Measurements from ENCODE around the gene GABRA5.

The GABRA5 gene

GRCh38 chr15:26983822-26984221 is 117.0 kb downstream of the GABRA5 start:
- no peaks in the 10 kb centered on the region for H3K36me3 ChIP-seq (replicated peaks; ENCODE audit: low read depth, low read length)
- H3K79me2 ChIP-seq (ENCODE audit: low read length), result no peaks in the 10 kb centered on the region
- TF ChIP-seq EZH2phosphoT487 (IDR thresholded peaks at IDR 0.05; ENCODE audit: low read depth) (no peak), CTCF (IDR thresholded peaks at IDR 0.05; ENCODE audit: low read depth, low read length) (0 out of 2 replicates have a peak, but pooled peaks have one; percentile 8)
- H4K20me1 ChIP-seq (ENCODE audit: insufficient read depth, low read length), result no peaks in the 10 kb centered on the region
- no peak overlapping the region for H3K9ac ChIP-seq (ENCODE audit: low read length)
- H3K4me1 ChIP-seq (ENCODE audit: low read length), result no peaks in the 10 kb centered on the region
- H3K9me3 ChIP-seq (ENCODE audit: insufficient read depth, low read length), result no peaks in the 10 kb centered on the region
- no peak overlapping the region for H3K27ac ChIP-seq (ENCODE audit: low read length)
- H2AFZ ChIP-seq (ENCODE audit: low read depth, low read length), result no peak overlapping the region
- no peaks in the 10 kb centered on the region for H3K27me3 ChIP-seq (ENCODE audit: low read depth, low read length)
- H3K4me3 ChIP-seq (ENCODE audit: low read length), result no peak overlapping the region
- no peak overlapping the region for H3K4me2 ChIP-seq (ENCODE audit: low read length)

GRCh38 chr15:26985050-26985449 is 118.2 kb downstream of the GABRA5 start:
- Histone ChIP-seq H3K4me1 (ENCODE audit: low read length) (no peaks in the 10 kb centered on the region), H3K79me2 (ENCODE audit: low read length) (no peaks in the 10 kb centered on the region), H3K9me3 (ENCODE audit: insufficient read depth, low read length) (no peaks in the 10 kb centered on the region), H3K4me3 (ENCODE audit: low read length) (no peak overlapping the region), H3K27me3 (ENCODE audit: low read depth, low read length) (no peaks in the 10 kb centered on the region), H3K36me3 (replicated peaks; ENCODE audit: low read depth, low read length) (no peaks in the 10 kb centered on the region), H4K20me1 (ENCODE audit: insufficient read depth, low read length) (no peaks in the 10 kb centered on the region), H3K9ac (ENCODE audit: low read length) (no peak overlapping the region), H2AFZ (ENCODE audit: low read depth, low read length) (no peak overlapping the region), H3K4me2 (ENCODE audit: low read length) (no peak overlapping the region), H3K27ac (ENCODE audit: low read length) (no peak overlapping the region)
- TF ChIP-seq CTCF (IDR thresholded peaks at IDR 0.05; ENCODE audit: low read depth, low read length) (no peak), EZH2phosphoT487 (IDR thresholded peaks at IDR 0.05; ENCODE audit: low read depth) (no peak)

- no peaks in the 10 kb centered on the region for H3K27me3 ChIP-seq (ENCODE audit: low read depth, low read length)
- H4K20me1 ChIP-seq (ENCODE audit: insufficient read depth, low read length), result no peaks in the 10 kb centered on the region
- no peaks in the 10 kb centered on the region for H3K36me3 ChIP-seq (replicated peaks; ENCODE audit: low read depth, low read length)
- H3K27ac ChIP-seq (ENCODE audit: low read length), result no peak overlapping the region
- no peaks in the 10 kb centered on the region for H3K79me2 ChIP-seq (ENCODE audit: low read length)
- H3K9ac ChIP-seq (ENCODE audit: low read length), result no peak overlapping the region
- no peak overlapping the region for H3K4me2 ChIP-seq (ENCODE audit: low read length)
- H2AFZ ChIP-seq (ENCODE audit: low read depth, low read length), result no peak overlapping the region
- no peaks in the 10 kb centered on the region for H3K9me3 ChIP-seq (ENCODE audit: insufficient read depth, low read length)
- TF ChIP-seq EZH2phosphoT487 (IDR thresholded peaks at IDR 0.05; ENCODE audit: low read depth) (no peak), CTCF (IDR thresholded peaks at IDR 0.05; ENCODE audit: low read depth, low read length) (no peak)
- no peaks in the 10 kb centered on the region for H3K4me1 ChIP-seq (ENCODE audit: low read length)
- H3K4me3 ChIP-seq (ENCODE audit: low read length), result no peak overlapping the region
These were observed 129.4 kb downstream of the GABRA5 start for GRCh38 chr15:26996250-26996649.

Data from OCI-LY3 (cell line).